ENCODE results near the gene EXOC4.

Gene EXOC4

GRCh38 chr7:133613250-133613790, 360.4 kb downstream of the EXOC4 start:
- TF ChIP-seq, protein P1, sequence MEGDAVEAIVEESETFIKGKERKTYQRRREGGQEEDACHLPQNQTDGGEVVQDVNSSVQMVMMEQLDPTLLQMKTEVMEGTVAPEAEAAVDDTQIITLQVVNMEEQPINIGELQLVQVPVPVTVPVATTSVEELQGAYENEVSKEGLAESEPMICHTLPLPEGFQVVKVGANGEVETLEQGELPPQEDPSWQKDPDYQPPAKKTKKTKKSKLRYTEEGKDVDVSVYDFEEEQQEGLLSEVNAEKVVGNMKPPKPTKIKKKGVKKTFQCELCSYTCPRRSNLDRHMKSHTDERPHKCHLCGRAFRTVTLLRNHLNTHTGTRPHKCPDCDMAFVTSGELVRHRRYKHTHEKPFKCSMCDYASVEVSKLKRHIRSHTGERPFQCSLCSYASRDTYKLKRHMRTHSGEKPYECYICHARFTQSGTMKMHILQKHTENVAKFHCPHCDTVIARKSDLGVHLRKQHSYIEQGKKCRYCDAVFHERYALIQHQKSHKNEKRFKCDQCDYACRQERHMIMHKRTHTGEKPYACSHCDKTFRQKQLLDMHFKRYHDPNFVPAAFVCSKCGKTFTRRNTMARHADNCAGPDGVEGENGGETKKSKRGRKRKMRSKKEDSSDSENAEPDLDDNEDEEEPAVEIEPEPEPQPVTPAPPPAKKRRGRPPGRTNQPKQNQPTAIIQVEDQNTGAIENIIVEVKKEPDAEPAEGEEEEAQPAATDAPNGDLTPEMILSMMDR (IDR thresholded peaks at IDR 0.05; ENCODE audit: control extremely low read depth, extremely low read depth, low read depth, missing control alignments), result no peak
- no peak for DNase-seq (ENCODE audit: extremely low spot score)
- ChIA-PET CTCF (no interaction called here), POLR2A (no interaction called here)

- ChIA-PET POLR2A (no interaction called here), CTCF (no interaction called here)
- TF ChIP-seq, protein P1 (IDR thresholded peaks at IDR 0.05; ENCODE audit: control extremely low read depth, extremely low read depth, low read depth, missing control alignments), result no peak
- DNase-seq (ENCODE audit: extremely low spot score), result no peak
These were observed 361.4 kb downstream of the EXOC4 start for GRCh38 chr7:133614251-133614650.

DNA sequence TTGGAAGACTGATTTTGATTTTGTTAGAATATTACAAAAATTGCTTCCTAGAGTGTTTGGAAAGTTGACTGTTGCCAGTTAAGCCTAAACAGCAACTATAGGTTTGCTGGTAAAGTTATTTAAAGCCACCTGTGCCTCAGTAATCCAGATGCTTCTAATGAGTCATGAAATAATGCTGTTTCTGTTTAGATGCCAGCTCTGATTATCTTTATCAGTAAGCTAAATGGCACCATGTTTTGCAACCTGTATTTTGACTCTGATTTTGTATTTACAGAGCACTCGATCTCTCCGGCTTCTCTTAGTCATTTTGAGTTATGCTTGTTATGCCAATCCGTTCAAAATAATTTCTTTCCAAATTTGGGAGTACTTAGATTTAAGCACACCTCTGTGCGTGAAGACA, 366.1 kb downstream of the EXOC4 start:
- DNase-seq (ENCODE audit: extremely low spot score), result no peak
- ChIA-PET CTCF (no interaction called here), POLR2A (no interaction called here)
- TF ChIP-seq, protein P1 (IDR thresholded peaks at IDR 0.05; ENCODE audit: control extremely low read depth, extremely low read depth, low read depth, missing control alignments), result no peak

DNA sequence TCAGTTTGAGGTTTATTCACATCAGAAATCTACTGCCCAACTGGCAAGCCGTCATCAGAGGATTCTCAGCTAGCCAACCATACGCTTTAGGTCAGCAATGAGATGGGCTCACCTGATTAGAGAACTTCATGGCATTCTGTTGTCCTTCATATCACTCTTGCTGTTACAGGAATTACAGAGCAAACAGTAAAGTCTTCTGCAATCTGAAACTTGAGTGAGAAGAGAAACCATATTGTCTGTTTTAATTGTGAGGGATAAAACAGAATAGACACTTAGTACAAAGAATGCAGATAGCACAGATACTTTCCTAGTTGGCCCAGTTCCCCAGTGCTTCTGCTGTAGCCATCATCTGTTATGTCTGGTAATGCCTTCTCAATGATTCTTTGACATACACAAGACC, 366.6 kb downstream of the EXOC4 start:
- ChIA-PET POLR2A (no interaction called here), CTCF (no interaction called here)
- TF ChIP-seq, protein P1 (IDR thresholded peaks at IDR 0.05; ENCODE audit: control extremely low read depth, extremely low read depth, low read depth, missing control alignments), result no peak
- DNase-seq (ENCODE audit: extremely low spot score), result no peak

DNA sequence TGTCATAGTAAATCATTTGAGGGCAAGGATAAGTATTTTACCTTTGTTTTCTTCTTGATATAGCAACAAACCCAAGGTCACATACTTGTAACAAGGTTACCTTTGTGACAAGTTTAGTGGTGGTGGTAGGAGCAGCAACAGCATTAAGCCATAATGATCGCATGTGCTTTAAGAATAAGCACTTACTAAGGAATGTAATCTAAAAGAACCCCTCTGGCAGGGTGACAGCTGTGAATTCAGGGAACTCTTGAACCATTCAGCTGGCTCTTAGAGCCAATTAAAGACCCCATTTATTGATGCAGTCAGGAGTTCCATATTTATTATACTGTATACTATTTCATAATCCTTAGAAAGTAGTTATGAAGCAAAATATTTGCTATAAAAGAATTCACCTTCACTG, 370.8 kb downstream of the EXOC4 start:
- CTCF ChIA-PET, result no interaction called here
- DNase-seq (ENCODE audit: extremely low spot score), result no peak
- TF ChIP-seq, protein P1 (IDR thresholded peaks at IDR 0.05; ENCODE audit: control extremely low read depth, extremely low read depth, low read depth, missing control alignments), result no peak
- POLR2A ChIA-PET, result no interaction called here

DNA sequence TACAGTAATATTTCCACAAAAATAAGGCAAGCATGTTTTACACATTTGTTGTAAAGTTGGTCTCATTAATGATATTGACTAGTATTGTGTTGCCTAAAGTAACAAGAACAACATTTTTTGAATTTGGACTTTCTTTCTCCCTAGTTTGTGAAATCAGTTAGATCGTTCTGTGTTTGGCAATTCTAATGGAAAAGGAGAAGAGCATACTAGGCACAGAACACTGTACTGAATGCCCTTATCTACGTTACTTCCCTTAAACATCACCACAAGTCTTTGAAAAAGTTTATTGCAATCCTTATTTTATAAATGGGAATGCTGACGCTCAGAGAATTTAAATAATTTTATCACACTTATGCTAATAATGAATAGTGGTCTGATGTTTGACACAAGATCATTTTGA, 372.2 kb downstream of the EXOC4 start:
- DNase-seq (ENCODE audit: extremely low spot score), result no peak
- ChIA-PET CTCF (no interaction called here), POLR2A (no interaction called here)
- TF ChIP-seq, protein P1 (IDR thresholded peaks at IDR 0.05; ENCODE audit: control extremely low read depth, extremely low read depth, low read depth, missing control alignments), result no peak

- TF ChIP-seq, protein P1 (IDR thresholded peaks at IDR 0.05; ENCODE audit: control extremely low read depth, extremely low read depth, low read depth, missing control alignments), result no peak
- DNase-seq (ENCODE audit: extremely low spot score), result no peak
- POLR2A ChIA-PET, result no interaction called here
- CTCF ChIA-PET, result interaction anchor here (1.3 kb wide), 1 partner anchor 9 kb away, joined by 4 read pairs; no protein-coding TSS in a partner anchor
These were observed 376.8 kb downstream of the EXOC4 start for GRCh38 chr7:133629701-133630100.

Measured in GM10248 (cell line).